HEK293 (cell line): ENCODE measurements around the gene WDPCP.

Experiments
- CTCF ChIA-PET: fragments of 350-600 bp; formaldehyde crosslinking; extraction: SDS; loops from one replicate; lab custom pipeline; 2021; ENCODE audit warnings: antibody characterized with exemption; lab: Yijun Ruan, JAX
- POLR2A ChIA-PET: fragments of 300-600 bp; formaldehyde crosslinking; extraction: SDS; loops from one replicate; lab custom pipeline; 2020; ENCODE audit warnings: antibody characterized with exemption, inconsistent platforms; lab: Yijun Ruan, JAX
- H3K27ac ChIP-seq: fragments of 200-500 bp; sonication (Bioruptor generic); 2 replicates; pipeline ENCODE4 v1.5.1; 2014; ENCODE audit warnings: low read depth, low read length, control low read depth, inconsistent platforms; ENCODE audit errors: extremely low read depth
- H3K36me3 ChIP-seq, 2 experiments: fragments of 200-500 bp in 1 of 2; sonication (Bioruptor generic) in 1 of 2; 1 replicate in 1 of 2; 2 replicates in 1 of 2; pipeline ENCODE4 v1.5.1; 2014 to 2017; ENCODE audit warnings: inconsistent platforms in 2 of 2, low read length in 2 of 2; ENCODE audit not compliant: control insufficient read depth in 2 of 2, insufficient read depth in 1 of 2
- H3K4me1 ChIP-seq: fragments of 200-500 bp; sonication (Bioruptor generic); 2 replicates; pipeline ENCODE4 v1.5.1; 2014; ENCODE audit warnings: mild to moderate bottlenecking, low read length, inconsistent platforms; ENCODE audit not compliant: control insufficient read depth, insufficient read depth
- H3K4me3 ChIP-seq: 2 replicates; pipeline ENCODE4 v1.5.1; 2011; ENCODE audit warnings: low read depth, mild to moderate bottlenecking, control low read depth, low read length, moderate library complexity
- H3K9me3 ChIP-seq: fragments of 200-500 bp; sonication (Bioruptor generic); 2 replicates; pipeline ENCODE4 v1.5.1; 2014; ENCODE audit warnings: low read depth, low read length, inconsistent platforms; ENCODE audit not compliant: control insufficient read depth, insufficient read depth
- ATF2 ChIP-seq: fragments of 450-650 bp; formaldehyde crosslinking; IDR thresholded peaks from 2 replicates; pipeline ENCODE4 v1.5.1; 2016; ENCODE audit warnings: missing biosample characterization, missing genetic modification characterization, low read depth
- BCL11A ChIP-seq: fragments of 450-650 bp; formaldehyde crosslinking; IDR thresholded peaks from 2 replicates; pipeline ENCODE4 v1.5.1; 2016; ENCODE audit warnings: low read depth, missing biosample characterization, missing genetic modification characterization
- SP3 ChIP-seq: fragments of 450-650 bp; formaldehyde crosslinking; IDR thresholded peaks from 2 replicates; pipeline ENCODE4 v1.5.1; 2016; ENCODE audit warnings: missing biosample characterization, missing genetic modification characterization
- YY1 ChIP-seq: fragments of 450-650 bp; formaldehyde crosslinking; IDR thresholded peaks from 2 replicates; pipeline ENCODE4 v1.5.1; 2018; ENCODE audit warnings: missing biosample characterization, missing genetic modification characterization
- ZNF132 ChIP-seq: fragments of 450-650 bp; formaldehyde crosslinking; IDR thresholded peaks from 2 replicates; pipeline ENCODE4 v1.5.1; 2017; ENCODE audit warnings: missing biosample characterization, missing genetic modification characterization, borderline replicate concordance
- ZNF146 ChIP-seq: fragments of 450-650 bp; formaldehyde crosslinking; IDR thresholded peaks from 2 replicates; pipeline ENCODE4 v1.5.1; 2016; ENCODE audit warnings: missing biosample characterization, missing genetic modification characterization
- ZNF155 ChIP-seq: fragments of 450-650 bp; formaldehyde crosslinking; IDR thresholded peaks from 2 replicates; pipeline ENCODE4 v1.5.1; 2016; ENCODE audit warnings: missing biosample characterization, missing genetic modification characterization
- ZNF24 ChIP-seq: fragments of 450-650 bp; formaldehyde crosslinking; IDR thresholded peaks from 2 replicates; pipeline ENCODE4 v1.5.1; 2016; ENCODE audit warnings: missing biosample characterization, missing genetic modification characterization
- ZNF274 ChIP-seq, 2 experiments: fragments of 200-500 bp in 1 of 2; fragments of 450-650 bp in 1 of 2; sonication (Bioruptor generic) in 1 of 2; formaldehyde crosslinking in 1 of 2; IDR thresholded peaks; 2 replicates each; pipeline versions ENCODE4 v1.5.1 to v1.6.1; 2014 to 2016; ENCODE audit warnings: borderline replicate concordance in 1 of 2, inconsistent platforms in 1 of 2, low read length in 1 of 2, missing biosample characterization in 1 of 2, missing genetic modification characterization in 1 of 2
- ZNF416 ChIP-seq: fragments of 450-650 bp; formaldehyde crosslinking; IDR thresholded peaks from 2 replicates; pipeline ENCODE4 v1.5.1; 2016; ENCODE audit warnings: missing biosample characterization, missing genetic modification characterization
- ZNF423 ChIP-seq: fragments of 450-650 bp; formaldehyde crosslinking; IDR thresholded peaks from 2 replicates; pipeline ENCODE4 v1.5.1; 2016; ENCODE audit warnings: missing biosample characterization, missing genetic modification characterization
- ZNF549 ChIP-seq: fragments of 450-650 bp; IDR thresholded peaks from 2 replicates; pipeline ENCODE4 v1.5.1; 2018; ENCODE audit warnings: missing biosample characterization, missing genetic modification characterization, mild to moderate bottlenecking, inconsistent platforms, moderate library complexity
- ZNF660 ChIP-seq: fragments of 450-650 bp; IDR thresholded peaks from 2 replicates; pipeline ENCODE4 v1.5.1; 2018; ENCODE audit warnings: missing biosample characterization, mild to moderate bottlenecking, missing genetic modification characterization
- ZNF692 ChIP-seq: fragments of 450-650 bp; formaldehyde crosslinking; IDR thresholded peaks from 2 replicates; pipeline ENCODE4 v1.5.1; 2016; ENCODE audit warnings: missing biosample characterization, missing genetic modification characterization
- ZNF777 ChIP-seq: fragments of 450-650 bp; formaldehyde crosslinking; IDR thresholded peaks from 2 replicates; pipeline ENCODE4 v1.5.1; 2017; ENCODE audit warnings: missing biosample characterization, missing genetic modification characterization, borderline replicate concordance
- ZSCAN18 ChIP-seq: fragments of 450-650 bp; formaldehyde crosslinking; IDR thresholded peaks from 2 replicates; pipeline ENCODE4 v1.5.1; 2016; ENCODE audit warnings: missing biosample characterization, missing genetic modification characterization

Gene WDPCP

GRCh38 chr2:63463142-63463541, 125.1 kb downstream of the WDPCP start:
- Histone ChIP-seq H3K4me1 (no peaks in the 10 kb centered on the region), H3K9me3 (no peaks in the 10 kb centered on the region), H3K36me3 (no peaks in the 10 kb centered on the region), H3K4me3 (no peak overlapping the region), H3K27ac (no peak overlapping the region)
- POLR2A ChIA-PET: no interaction called here
- TF ChIP-seq ZNF423 (tag by site-specific recombination) (no peak), BCL11A (no peak), ZNF416 (tag by site-specific recombination) (no peak), ZNF777 (tag by site-specific recombination) (no peak), SP3 (tag by site-specific recombination) (no peak)
- CTCF ChIA-PET: interaction anchor here (0.7 to 1.2 kb wide), 3 partner anchors 24 to 371 kb away, joined by 3 to 5 read pairs (median 4); no protein-coding TSS in a partner anchor

- ChIA-PET CTCF (no interaction called here), POLR2A (no interaction called here)
- Histone ChIP-seq H3K9me3 (no peaks in the 10 kb centered on the region), H3K27ac (no peak overlapping the region), H3K36me3 (no peaks in the 10 kb centered on the region), H3K4me3 (no peak overlapping the region), H3K4me1 (no peaks in the 10 kb centered on the region)
- no peak for TF ChIP-seq ZNF549
- TF ChIP-seq ZNF146 (tag by site-specific recombination): no peak
- no peak for TF ChIP-seq ZNF24 (tag by site-specific recombination)
- no peak for TF ChIP-seq ZNF132 (tag by site-specific recombination)
- no peak for TF ChIP-seq YY1 (tag by site-specific recombination)
- no peak for TF ChIP-seq ZNF692 (tag by site-specific recombination)
- no peak for TF ChIP-seq ZSCAN18
- no peak for TF ChIP-seq ZNF274 (IDR thresholded peaks at IDR 0.05; ENCODE audit: low read length)
- no peak for TF ChIP-seq ZNF274 (tag by site-specific recombination; IDR thresholded peaks at IDR 0.05; ENCODE audit: borderline replicate concordance)
- TF ChIP-seq ZNF155 (tag by site-specific recombination): no peak
These were observed 141.6 kb downstream of the WDPCP start for GRCh38 chr2:63446658-63447057.

GRCh38 chr2:63444565-63445288, 143.6 kb downstream of the WDPCP start:
- Histone ChIP-seq H3K4me3 (no peak overlapping the region), H3K9me3 (no peaks in the 10 kb centered on the region), H3K27ac (no peak overlapping the region), H3K4me1 (no peaks in the 10 kb centered on the region), H3K36me3 (no peaks in the 10 kb centered on the region)
- CTCF ChIA-PET: no interaction called here
- TF ChIP-seq ATF2 (tag by site-specific recombination) (peak; percentile 48; the same call in 1 of the 2 replicates), ZNF660 (tag by site-specific recombination) (no peak)
- POLR2A ChIA-PET: no interaction called here
